HG02885 (cell line): ENCODE measurements around the gene CDH13.

Experiments
- ATAC-seq: cut with Tn5 transposase; IDR thresholded peaks from one replicate; pipeline ENCODE4 v1.9.1; 2021; ENCODE audit warnings: mild to moderate bottlenecking; ENCODE audit not compliant: unreplicated experiment, poor library complexity

Gene CDH13

DNA sequence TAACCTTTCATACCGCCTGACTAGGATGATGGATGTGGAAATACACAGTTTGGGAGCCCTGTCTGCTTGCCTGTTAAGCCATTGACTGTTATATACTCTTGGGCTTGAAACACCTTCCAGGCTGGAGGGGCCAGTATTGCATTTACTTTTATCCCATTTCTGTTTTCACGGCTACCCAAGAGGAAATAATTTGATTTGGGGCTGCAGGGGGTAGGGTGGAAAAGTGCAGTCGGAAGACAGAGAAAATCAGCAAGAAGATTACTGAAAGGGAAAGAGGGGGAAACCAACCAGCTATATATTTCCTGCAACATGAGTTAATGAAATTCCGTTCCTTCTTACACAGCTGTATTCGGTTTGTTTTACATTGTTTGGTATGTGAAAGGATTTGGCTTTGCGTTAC is 202.5 kb downstream of the CDH13 start:
- ATAC-seq: no peak

DNA sequence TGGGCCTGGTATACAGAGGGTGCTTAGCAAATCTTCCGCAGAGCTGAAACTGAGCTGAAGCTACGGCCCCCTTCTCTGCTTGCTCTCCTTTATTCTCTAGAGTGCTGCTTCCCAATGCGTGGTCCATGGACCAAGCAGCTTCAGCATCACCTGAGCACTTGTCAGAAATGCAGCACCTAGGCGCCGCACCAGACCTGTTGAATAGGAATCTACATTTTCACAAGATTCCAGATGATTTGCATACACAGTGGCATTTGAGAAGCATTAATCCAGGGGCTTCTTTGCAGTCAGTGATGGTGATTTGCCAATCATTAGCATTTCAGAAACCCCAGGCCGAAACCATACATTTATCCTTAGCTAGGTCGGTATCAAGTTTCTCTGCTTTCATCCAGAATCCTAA is 204.2 kb downstream of the CDH13 start:
- no peak for ATAC-seq

DNA sequence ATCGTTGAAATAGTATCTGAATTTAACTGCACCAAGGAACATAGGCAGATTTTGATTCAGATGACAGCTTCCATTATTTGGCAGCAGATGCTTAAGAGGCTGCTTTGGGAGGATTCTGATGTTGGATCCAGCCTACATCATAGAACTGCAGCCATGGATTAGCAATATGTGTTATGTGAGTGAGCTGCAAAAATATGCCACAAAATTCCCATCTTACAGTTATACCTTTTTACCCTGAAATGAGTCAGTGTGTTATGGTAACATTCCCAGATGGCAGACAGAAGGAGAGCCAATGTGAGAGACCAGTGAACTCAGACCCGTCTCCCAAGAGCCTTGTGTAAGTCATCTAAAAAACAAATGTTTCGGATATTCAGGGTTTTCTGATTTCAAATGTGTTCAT is 206.1 kb downstream of the CDH13 start:
- ATAC-seq: no peak

DNA sequence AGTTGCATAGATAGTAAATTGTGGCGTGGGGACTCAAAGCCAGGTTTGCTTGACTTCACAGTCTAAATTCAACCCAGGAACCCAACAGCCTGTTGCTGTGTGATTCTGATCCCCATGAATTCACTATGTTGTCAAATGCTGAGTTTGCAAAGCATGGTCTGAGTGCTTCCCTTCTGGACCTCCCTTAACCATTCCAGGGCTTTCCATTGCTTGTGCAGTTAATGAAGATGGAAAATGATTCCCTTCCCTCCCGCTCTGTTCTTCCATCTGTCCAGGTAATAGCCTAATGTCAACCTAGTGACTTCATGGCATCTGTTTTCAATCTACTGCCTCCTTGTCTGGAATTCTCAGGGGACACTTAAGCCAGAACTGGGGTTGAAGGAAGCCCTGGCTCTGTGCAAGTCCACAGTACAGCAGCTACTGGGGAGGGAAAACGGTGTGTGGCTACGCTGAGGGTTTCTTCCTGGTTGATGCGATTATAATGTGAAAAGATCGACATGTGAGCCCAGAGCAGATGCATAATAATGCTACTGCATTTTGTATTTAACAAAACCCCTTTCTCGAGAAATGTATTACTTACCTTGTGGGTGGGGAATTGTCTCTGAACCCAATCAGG is 206.7 kb downstream of the CDH13 start:
- no peak for ATAC-seq

DNA sequence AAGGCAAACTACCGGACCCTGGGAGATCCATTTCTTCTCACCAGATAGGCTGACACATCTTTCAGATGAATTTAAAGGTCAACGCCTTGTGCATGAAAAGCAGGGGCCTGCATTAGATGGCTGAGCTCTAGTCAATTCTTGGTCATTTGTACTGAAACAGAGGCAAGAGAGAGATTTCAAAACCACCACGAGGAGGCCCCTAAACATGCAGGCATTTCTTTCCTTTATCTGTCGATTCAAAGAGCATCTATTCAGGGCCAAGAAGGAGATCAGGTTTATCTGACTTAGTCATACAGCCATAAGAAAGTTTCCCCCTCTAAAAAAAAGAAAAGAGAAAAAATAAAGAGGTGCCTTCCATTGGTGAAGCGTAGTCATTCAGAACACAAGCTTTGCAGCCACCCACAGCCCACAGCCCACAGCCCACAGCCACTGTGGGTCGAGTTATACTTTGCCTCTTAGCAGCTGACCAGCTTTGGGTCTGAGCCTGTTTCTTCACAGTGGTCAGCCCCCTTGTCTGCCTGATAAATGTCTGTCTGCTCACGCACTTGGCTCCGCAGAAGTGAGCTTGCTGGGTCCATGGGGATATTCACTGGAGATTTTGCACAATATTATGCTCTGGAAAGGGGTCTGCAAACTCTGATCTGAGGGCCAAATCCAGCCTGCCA is 207.5 kb downstream of the CDH13 start:
- no peak for ATAC-seq

DNA sequence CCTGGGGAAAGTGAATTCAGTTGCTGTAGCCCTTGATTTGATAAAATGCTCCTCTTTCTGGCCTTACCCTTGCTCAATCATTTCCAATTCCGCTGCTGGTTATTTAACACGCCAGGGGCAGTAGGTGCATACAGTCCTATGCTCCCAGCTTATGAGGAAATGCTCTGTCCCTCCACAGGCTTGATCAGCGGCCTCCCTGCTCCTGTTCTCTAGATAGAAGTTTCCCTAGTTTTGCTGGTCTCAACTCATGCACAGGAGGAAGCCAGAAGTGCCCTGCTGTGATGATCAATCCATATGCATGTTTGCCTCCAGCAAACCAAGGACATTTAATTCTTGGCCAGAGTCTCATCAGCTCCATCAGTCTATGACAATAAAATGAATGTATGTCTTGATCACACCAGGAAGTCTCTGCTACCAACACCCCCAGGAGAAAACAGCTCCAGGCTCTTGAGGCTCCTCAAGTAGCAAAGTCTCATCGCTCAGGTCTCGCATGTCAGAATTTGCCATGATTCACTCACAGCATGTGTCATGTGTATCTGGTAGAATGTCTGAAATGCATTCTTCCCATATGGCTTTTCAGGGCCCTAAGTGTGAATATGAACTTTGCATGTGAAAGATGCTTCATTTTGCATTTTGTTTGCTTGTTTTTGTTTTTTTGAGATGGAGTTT is 208.9 kb downstream of the CDH13 start:
- ATAC-seq: no peak

DNA sequence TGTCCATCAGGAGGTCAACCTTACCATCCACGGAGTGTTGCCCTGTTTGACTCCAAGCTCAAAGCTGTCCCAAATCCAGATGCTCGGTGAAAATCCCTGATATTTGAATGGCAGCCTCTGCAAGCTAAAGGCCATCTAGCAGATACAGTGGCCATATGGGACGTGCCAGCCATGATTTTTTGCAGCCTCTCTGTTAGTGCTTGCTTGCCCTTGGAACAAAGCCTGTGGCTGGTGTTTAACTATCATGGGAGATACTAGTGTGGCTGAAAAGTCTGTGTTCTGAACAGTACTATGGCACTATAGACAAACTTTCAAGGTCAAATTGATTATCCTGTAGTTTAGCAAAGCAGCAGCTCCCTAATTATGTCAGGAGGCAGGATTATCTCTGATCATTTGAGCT is 214.3 kb downstream of the CDH13 start:
- ATAC-seq: no peak

DNA sequence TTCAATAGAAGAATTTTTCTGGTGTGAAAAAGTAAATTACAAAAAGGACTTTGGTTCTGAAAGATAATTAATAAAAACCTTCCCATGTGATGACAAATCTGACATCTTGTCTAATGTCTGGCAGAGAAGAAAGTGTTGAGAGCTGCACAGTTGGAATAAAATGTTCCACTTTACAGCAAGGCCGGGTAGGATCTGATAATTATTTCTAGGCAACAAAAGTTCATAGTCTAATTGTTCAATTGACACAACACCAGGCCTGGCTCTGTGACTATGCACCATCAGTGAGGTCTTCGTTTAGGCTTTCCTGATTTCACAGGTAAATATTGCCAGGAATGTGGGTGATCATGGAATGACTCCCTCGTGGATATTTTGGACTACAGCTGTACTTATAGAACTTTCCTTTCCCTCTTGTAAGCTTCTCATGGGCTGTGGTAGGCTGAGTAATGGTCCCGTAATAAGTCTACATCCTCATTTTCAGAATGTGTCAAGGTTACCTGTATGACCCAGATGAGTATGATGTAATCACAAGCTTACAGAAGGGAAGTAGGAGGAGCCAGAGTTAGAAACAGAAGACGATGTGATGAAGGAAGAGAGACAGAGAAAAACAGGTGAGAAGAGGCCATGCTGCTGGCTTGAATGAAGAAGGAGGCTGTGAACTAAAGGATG is 217.0 kb downstream of the CDH13 start:
- ATAC-seq: no peak

DNA sequence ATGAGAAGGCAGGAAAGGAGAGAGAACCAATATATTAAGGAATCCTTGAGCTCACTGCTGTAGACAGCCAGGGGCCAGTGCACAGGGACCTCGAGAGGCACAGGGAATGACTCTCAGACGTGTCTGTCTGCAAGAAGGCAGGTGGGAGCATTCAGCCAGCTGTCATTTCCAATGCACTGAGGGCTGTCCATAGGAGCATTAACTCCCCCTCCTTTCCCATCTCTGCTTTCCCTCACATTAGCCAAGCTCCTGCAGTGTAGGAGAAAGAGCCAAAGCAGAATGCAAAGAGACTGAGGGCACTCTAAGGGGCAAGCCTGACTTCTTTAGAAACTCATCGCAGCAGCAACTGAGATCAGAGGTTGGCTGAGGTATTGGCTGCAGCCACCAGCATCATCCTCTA is 218.3 kb downstream of the CDH13 start:
- no peak for ATAC-seq

DNA sequence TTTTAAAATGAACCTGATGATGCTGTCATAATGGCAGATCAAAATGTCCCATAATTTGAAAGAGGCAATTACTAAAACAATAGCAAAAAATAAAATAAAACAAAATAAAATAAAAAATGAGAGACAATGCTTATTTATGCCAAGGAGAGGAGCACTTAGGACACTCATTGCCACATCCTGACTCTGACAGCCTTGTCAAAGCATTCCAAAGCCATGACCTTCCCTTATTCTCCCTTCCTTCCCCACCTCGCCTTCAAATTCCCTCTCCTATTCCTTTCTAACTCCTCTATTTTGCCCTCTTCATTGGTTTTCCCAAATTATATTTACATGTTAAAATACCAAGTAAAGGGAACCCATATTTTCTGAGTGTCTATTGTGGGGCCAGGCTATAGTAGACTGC is 220.0 kb downstream of the CDH13 start:
- ATAC-seq: no peak

DNA sequence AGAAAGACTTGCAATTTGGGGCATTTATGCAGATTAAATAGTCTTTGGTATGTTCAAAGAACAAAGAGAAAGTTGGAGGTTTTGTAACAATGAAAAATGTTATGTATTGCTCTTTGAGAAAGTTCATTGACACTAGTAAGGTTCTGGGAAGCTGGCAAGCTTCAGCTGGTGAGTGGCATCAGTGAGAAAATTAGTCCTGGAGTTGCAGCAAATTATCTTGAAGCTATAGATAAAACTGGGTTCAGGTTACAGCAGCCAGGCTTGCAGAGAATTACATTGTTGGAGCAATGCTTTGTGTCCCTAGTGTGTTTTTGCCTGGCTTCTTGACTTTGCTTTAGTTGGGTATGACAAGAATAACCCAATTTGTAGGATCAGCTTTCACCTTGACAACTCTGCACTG is 221.2 kb downstream of the CDH13 start:
- no peak for ATAC-seq

DNA sequence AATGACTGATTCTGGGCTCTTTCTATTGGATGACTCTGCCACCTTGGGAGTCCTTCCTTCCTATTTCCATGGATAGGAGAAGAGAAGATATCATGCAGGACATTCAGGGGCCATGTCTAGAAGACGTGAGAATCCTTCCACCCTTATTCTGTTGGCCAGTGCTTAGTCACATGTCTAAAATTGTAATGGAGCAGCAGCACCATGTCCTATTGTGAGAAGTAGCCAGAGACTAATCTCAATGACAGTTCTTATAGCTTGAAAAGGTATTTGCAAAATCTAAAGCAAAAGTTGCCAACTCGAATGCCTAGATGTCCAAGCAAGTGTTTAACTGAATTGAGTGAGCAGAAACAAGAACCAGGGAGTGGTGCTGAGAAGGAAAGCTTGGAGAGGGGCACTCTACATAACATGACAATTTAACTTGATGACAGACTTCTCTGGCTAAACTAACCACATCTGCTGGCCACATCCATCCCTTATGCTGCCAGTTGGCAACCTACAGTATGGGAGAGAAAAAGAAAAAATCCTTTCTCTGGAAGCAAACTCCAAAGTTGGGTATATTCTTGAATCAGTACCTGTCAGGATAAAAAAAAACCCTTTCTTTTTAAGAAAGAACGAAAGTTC is 225.7 kb downstream of the CDH13 start:
- no peak for ATAC-seq

DNA sequence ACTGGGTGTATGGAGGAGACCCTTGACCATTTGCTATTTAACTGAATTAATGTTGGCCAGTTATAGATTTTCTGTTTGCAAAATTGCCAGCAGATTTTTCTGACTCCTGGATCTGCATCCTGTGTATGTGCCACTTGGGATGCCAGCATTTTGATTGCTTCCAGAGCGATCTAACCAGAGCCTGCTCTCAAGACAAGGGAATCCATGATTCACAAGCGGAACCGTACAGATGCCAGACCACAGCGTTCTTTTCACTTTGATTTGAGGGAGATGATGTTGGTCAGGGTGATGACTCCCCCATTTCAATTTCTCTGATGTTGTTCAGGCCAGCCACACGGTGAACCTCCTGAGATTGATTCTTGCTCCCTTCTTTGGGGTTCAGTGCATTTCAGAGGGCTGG is 228.7 kb downstream of the CDH13 start:
- no peak for ATAC-seq

DNA sequence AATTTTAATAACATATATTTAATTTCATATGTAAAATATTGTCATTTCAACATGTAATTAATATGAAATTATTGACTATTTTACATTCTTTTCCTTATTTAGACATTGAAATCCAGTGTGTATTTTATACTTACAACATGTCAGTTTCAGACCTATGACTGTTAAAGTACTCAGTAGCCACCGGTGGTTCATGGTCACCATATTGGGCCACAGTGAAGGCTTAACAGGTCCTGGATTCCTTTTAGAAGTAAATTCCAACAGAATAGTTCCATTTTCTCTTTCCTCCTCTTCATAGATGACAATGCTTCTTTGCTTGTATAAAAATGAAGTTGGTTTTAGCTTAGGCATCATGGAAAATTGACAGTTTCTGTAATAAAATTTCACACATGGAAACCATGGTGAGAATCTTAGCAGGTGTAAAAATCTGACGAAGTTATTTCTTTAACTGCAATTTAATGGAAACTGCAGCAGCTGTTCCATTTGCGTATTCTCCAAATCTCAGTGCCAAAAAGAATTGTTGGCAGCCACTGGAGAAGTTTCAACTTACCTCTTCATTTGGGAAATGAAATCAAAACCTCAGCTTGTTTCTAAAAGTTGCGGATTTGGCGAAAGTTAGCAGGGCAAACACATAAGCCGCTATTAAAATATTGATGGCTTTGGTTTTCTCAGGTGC is 231.1 kb downstream of the CDH13 start:
- ATAC-seq: no peak

DNA sequence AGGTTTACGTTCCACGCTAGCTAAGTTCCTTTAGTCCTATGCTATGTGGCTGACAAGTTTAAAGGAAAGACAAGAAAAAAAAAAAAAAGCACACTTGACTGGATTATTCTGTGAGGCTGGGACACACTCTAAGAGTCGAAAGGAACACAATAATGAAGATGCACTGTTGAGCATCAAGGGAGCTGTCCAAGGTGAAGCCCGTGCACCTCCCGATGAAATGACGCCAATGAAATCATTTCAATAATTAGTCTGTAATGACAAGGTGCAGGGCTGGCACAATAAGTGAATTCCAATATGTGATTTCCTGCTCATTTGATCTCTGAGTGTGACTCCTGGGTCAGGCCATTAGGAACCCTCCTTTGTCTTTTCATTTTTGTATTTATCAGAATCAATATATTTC is 232.9 kb downstream of the CDH13 start:
- no peak for ATAC-seq

DNA sequence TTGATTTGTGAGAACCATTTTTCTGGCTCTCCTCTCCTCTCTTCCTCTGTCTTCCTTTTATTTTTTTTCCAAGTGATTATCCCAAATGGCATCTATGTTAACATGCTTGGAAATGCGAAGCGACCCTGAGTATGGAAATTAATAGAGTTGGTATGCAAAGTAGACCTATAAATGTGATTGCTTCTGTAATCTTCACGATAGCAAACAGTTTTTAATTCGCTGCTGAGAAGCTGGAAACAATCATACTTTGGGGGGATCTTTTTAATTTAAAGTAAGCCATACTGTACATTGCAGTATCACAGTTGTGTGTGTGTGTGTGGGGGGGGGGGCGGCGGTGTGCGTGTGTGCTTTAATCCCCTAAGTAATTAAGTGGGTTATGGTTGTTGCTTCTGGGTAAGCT is 233.3 kb downstream of the CDH13 start:
- no peak for ATAC-seq

DNA sequence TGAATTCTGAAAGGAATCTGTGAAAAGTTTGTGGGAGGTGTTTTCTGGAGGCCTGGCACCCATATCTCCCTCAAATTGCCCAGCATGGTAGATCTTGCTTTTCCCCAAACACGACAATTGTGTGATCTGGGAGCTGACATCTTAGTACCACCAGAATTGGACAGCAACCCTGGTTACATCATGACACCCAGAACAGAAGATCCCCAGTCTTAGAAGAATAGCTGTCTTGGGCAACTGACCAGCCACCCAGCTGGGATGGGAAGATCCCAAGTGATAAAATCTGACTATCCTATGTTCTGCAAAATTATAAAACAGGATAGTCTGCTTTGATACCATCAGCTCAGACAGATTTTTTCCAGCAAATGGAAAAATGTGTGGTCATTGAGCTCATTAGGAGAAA is 235.3 kb downstream of the CDH13 start:
- ATAC-seq: no peak

DNA sequence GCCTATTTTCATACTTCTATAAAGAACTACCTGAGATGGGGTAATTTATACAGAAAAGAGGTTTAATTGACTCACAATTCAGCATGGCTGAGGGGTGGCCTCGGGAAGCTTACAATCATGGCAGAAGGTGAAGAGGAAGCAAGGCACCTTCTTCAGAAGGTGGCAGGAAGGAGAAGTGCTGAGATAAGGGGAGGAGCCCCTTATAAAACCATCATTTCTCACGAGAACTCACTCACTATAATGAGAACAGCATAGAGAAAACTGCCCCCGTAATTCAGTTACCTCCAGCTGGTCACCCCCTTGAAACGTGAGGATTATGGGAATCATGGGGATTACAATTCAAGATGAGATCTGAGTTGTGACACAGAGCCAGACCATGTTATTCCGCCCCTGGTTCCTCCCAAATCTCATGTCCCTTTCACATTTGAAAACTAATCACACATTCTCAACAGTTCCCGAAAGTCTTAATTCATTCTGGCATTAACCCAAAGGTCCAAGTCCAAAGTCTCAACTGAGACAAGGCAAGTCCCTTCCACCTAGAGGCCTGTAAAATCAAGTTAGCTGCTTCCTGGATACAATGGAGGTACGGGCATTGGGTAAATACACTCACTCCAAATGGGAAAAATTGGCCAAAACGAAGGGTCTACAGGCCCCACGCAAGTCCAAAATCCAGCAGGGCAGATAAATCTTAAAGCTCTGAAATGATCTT is 237.7 kb downstream of the CDH13 start:
- ATAC-seq: no peak

DNA sequence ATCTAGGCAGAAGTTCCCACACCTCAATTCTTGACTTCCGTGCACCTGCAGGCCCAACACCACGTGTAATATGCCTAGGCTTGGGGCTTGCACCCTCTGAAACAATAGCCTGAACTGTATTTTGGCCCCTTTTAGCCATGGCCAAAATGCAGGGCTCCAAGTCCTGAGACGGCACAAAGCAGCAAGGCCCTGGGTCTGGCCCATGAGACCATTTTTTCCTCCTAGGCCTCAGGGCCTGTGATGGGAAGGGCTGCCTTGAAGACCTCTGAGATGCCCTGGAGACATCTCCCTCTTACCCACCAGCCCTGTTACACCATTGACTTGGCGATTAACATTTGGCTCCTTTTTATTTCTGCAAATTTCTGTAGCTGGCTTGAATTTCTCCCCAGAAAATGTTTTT is 238.6 kb downstream of the CDH13 start:
- ATAC-seq: no peak

DNA sequence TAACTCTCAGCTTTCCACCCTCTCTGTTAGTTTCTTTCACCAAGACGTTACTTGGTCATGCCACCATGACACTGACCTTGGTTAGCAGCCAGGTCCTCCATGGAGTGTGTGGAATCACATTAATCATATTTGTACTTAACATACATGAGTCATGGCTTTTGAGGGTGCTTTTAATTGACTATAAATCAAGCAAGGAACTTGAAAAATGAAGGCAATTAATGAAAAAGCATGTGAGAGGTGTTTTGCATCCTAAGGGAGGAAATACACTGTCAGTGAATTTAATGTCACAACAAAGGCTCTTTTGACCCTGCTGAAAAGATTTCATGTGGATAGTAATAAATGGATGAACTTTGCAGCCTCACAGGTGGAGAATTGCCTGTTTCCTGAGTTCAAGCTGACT is 240.7 kb downstream of the CDH13 start:
- ATAC-seq: no peak
